ENCODE results near the gene ZNF777.

GRCh38 chr7:149397470-149398043 lies 63.3 kb downstream of the ZNF777 start:
- TF ChIP-seq EZH2 (IDR thresholded peaks at IDR 0.05; ENCODE audit: low read depth, unreplicated experiment) = no peak
- no peak for TF ChIP-seq CTCF (conservative IDR thresholded peaks at IDR 0.05; ENCODE audit: low read depth in 2 of 2)
- TF ChIP-seq STAT1 (IDR thresholded peaks at IDR 0.05; ENCODE audit: unreplicated experiment) = no peak
- TF ChIP-seq ZNF114 (CRISPR knock-in tag; IDR thresholded peaks at IDR 0.05) = no peak
- TF ChIP-seq POLR2AphosphoS5 (IDR thresholded peaks at IDR 0.05; ENCODE audit: low read depth) = no peak
- TF ChIP-seq JUNB (IDR thresholded peaks at IDR 0.05; ENCODE audit: unreplicated experiment) = no peak
- no peak for TF ChIP-seq REST (IDR thresholded peaks at IDR 0.05; ENCODE audit: unreplicated experiment)
- TF ChIP-seq EZH2phosphoT487 (IDR thresholded peaks at IDR 0.05; ENCODE audit: unreplicated experiment) = no peak
- no peak for TF ChIP-seq ZNF462 (CRISPR knock-in tag; IDR thresholded peaks at IDR 0.05)
- TF ChIP-seq CREB1 (CRISPR knock-in tag; IDR thresholded peaks at IDR 0.05; ENCODE audit: low read depth) = no peak
- no peak for TF ChIP-seq ZNF331 (CRISPR knock-in tag; IDR thresholded peaks at IDR 0.05; ENCODE audit: low read depth)

All from GM23338 (cell line).